Endothelial cell of umbilical vein (primary cell): ENCODE results near the gene GPHA2. TPM values are rescaled to one million over a fixed set of nuclear protein-coding genes. Genes with fewer than 3 reads are reported as not detected.

Experiments used
- BruUV-seq: library from RNA; stranded (reverse); fragments of 400-500 nt; replicated peaks from 2 replicates; lab custom pipeline; 2021; lab: Mats Ljungman, UMichigan
- CTCF ChIA-PET: fragments of 300-600, 350-600 bp; sonication (Branson Sonifier 250); formaldehyde crosslinking; loops from one replicate; lab custom pipeline; 2021; ENCODE audit warnings: antibody characterized with exemption, inconsistent platforms; lab: Charles Lee
- POLR2A ChIA-PET: fragments of 300-600, 350-600 bp; sonication (Branson Sonifier 250); formaldehyde crosslinking; loops from one replicate; lab custom pipeline; 2021; ENCODE audit warnings: antibody characterized with exemption, inconsistent platforms; lab: Charles Lee
- DNase-seq: peaks from one replicate; pipeline ENCODE4 v3.0.0-alpha.2; 2011; ENCODE audit warnings: low read depth, low spot score
- FAIRE-seq: peaks from 2 replicates; lab custom pipeline; 2011; peaks lifted over from hg19 to GRCh38; lab: Jason Lieb, UNC
- H2AFZ ChIP-seq: 2 replicates; pipeline ENCODE4 v1.6.0; 2012; ENCODE audit warnings: low read depth, low read length, control low read depth, inconsistent platforms
- H3K27ac ChIP-seq: 2 replicates; pipeline ENCODE4 v1.5.1; 2011; ENCODE audit warnings: low read depth, mild to moderate bottlenecking, control low read depth, low read length, moderate library complexity; ENCODE audit not compliant: insufficient read depth
- H3K27me3 ChIP-seq, 2 experiments: 2 replicates each; pipeline versions ENCODE4 v1.6.0 to v1.6.1; 2011; ENCODE audit warnings: low read length in 2 of 2, mixed read lengths in 1 of 2; ENCODE audit not compliant: control insufficient read depth in 2 of 2, insufficient read depth in 2 of 2
- H3K36me3 ChIP-seq, 2 experiments: 2 replicates in 1 of 2; 3 replicates in 1 of 2; pipeline ENCODE4 v1.5.1; 2011; ENCODE audit warnings: low read length in 2 of 2, mild to moderate bottlenecking in 1 of 2, moderate library complexity in 1 of 2; ENCODE audit not compliant: control insufficient read depth in 2 of 2, insufficient read depth in 2 of 2; ENCODE audit errors: extremely low read depth in 1 of 2
- H3K4me1 ChIP-seq: 3 replicates; pipeline ENCODE4 v1.5.1; 2011; ENCODE audit warnings: mild to moderate bottlenecking, low read length; ENCODE audit not compliant: control insufficient read depth, insufficient read depth; ENCODE audit errors: extremely low read depth
- H3K4me2 ChIP-seq: 2 replicates; pipeline ENCODE4 v1.6.1; 2011; ENCODE audit warnings: low read length, control low read depth, mixed read lengths; ENCODE audit not compliant: insufficient read depth
- H3K4me3 ChIP-seq, 3 experiments: fragments of 200-600 bp in 1 of 3; sonication (generic), shearing (Covaris generic) in 1 of 3; replicated peaks in 1 of 3; 2 replicates each; pipeline ENCODE4 v1.5.1; 2011 to 2016; ENCODE audit warnings: control low read depth in 3 of 3, low read length in 3 of 3, mild to moderate bottlenecking in 2 of 3, inconsistent platforms in 1 of 3, low read depth in 1 of 3, moderate library complexity in 1 of 3; ENCODE audit not compliant: insufficient read depth in 1 of 3
- H3K79me2 ChIP-seq: 2 replicates; pipeline ENCODE4 v1.6.0; 2012; ENCODE audit warnings: low read length, inconsistent platforms; ENCODE audit not compliant: control insufficient read depth, insufficient read depth
- H3K9ac ChIP-seq: replicated peaks from 2 replicates; pipeline ENCODE3; 2011; ENCODE audit warnings: low read length, control low read depth; ENCODE audit not compliant: insufficient read depth; ENCODE audit errors: extremely low read depth
- H3K9me1 ChIP-seq: replicated peaks from 3 replicates; pipeline ENCODE4 v1.6.0; 2011; ENCODE audit warnings: mild to moderate bottlenecking, low read length; ENCODE audit not compliant: control insufficient read depth, insufficient read depth; ENCODE audit errors: extremely low read depth
- H3K9me3 ChIP-seq: replicated peaks from 2 replicates; pipeline ENCODE4 v1.5.1; 2012; ENCODE audit warnings: low read length, inconsistent platforms; ENCODE audit not compliant: control insufficient read depth, insufficient read depth
- H4K20me1 ChIP-seq: replicated peaks from 2 replicates; pipeline ENCODE3; 2011; ENCODE audit warnings: mild to moderate bottlenecking, low read length; ENCODE audit not compliant: control insufficient read depth, insufficient read depth; ENCODE audit errors: extremely low read depth
- CTCF ChIP-seq, 2 donors: IDR thresholded peaks; 1 replicate in 1 of 2; 2 replicates in 1 of 2; pipeline ENCODE4 v1.5.1; 2011; ENCODE audit warnings: low read length in 2 of 2, mild to moderate bottlenecking in 2 of 2, moderate library complexity in 2 of 2, control low read depth in 1 of 2, inconsistent platforms in 1 of 2, low read depth in 1 of 2; ENCODE audit not compliant: insufficient read depth in 1 of 2; ENCODE audit errors: extremely low read depth in 1 of 2
- EZH2 ChIP-seq: IDR thresholded peaks from 2 replicates; pipeline ENCODE4 v1.6.1; 2012; ENCODE audit warnings: borderline replicate concordance, low read depth, mild to moderate bottlenecking, moderate library complexity, low read length, inconsistent platforms; ENCODE audit not compliant: severe bottlenecking
- FOS ChIP-seq: IDR thresholded peaks from 2 replicates; pipeline ENCODE4 v1.6.1; 2011; ENCODE audit warnings: mild to moderate bottlenecking, low read length, moderate library complexity, borderline replicate concordance; ENCODE audit not compliant: insufficient read depth
- MYC ChIP-seq: IDR thresholded peaks from one replicate; pipeline ENCODE4 v1.6.1; 2011; ENCODE audit warnings: mild to moderate bottlenecking, low read depth, low read length
- dilution Hi-C: fragments of 300-500 bp; cut with MboI; formaldehyde crosslinking; loops from one replicate; pipeline ENCODE4 v1.15.0; 2019; ENCODE audit warnings: low sequenced_read_pairs; ENCODE audit not compliant: extremely low pct_ligation_motif_present
- intact Hi-C: fragments of 100-400 bp; cut with micrococcal nuclease; formaldehyde crosslinking; loops from one replicate; pipeline ENCODE4 v1.10.0; 2022
- polyA plus RNA-seq, 4 experiments: library from polyadenylated mRNA; depleted of rRNA in 3 of 4; stranded (reverse) in 3 of 4; unstranded in 1 of 4; fragments of >200 nt; gene quantifications; 2 replicates each; pipeline versions ENCODE4 v1.2.1 to v1.2.3, GENCODE V29; 2011 to 2012; ENCODE audit warnings: missing spikeins in 1 of 4
- total RNA-seq: library from RNA; stranded (reverse); gene quantifications from 2 replicates; pipeline ENCODE4 v1.2.3, GENCODE V29; 2021
- TF ChIP-seq, protein P1 (sequence below): IDR thresholded peaks from 2 replicates; pipeline ENCODE4 v1.6.1; 2011; ENCODE audit not compliant: insufficient read depth, insufficient read length

GPHA2 gene
- total and polyA plus RNA-seq, 2 donors (not counting 3 experiments of a cell fraction or from before 2014, with no cell fraction given): not detected

- POLR2A ChIA-PET: no interaction called here
- peak; percentile 54 for DNase-seq
Measured at GRCh38 chr11:64918017-64918416, 17.7 kb downstream of the GPHA2 start.

More at GRCh38 chr11:64918017-64918416, 17.7 kb downstream of the GPHA2 start:
- dilution Hi-C loops: no loop called here
- no peaks in the 10 kb centered on the region for H3K9me1 ChIP-seq
- CTCF ChIA-PET: interaction anchor here (0.6 to 5.6 kb wide), 8 partner anchors 9 to 108 kb away, joined by 3 to 34 read pairs (median 4); partner anchors contain the start of genes ARL2 and BATF2
- H3K27ac ChIP-seq: peak overlapping the region; percentile 49
- H3K36me3 ChIP-seq: peaks cover 0 to 10% of the 10 kb centered on the region in 2 experiments
- no peaks in the 10 kb centered on the region for H4K20me1 ChIP-seq
- H3K9ac ChIP-seq: peak overlapping the region; percentile 66
- no peaks in the 10 kb centered on the region for H3K9me3 ChIP-seq
- no peaks in the 10 kb centered on the region for H3K27me3 ChIP-seq
- H2AFZ ChIP-seq: peak overlapping the region; percentile 85
- TF ChIP-seq EZH2 (no peak), FOS (no peak), MYC (no peak), CTCF (IDR thresholded peaks at IDR 0.05; ENCODE audit: extremely low read depth in 1 of 2, insufficient read depth in 1 of 2, low read depth in 1 of 2, low read length in 2 of 2) (peak in 1 of 2 donors; percentile 2)
- TF ChIP-seq, protein P1, sequence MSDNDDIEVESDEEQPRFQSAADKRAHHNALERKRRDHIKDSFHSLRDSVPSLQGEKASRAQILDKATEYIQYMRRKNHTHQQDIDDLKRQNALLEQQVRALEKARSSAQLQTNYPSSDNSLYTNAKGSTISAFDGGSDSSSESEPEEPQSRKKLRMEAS: no peak
- H3K4me1 ChIP-seq: peaks cover 11% of the 10 kb centered on the region
- FAIRE-seq: peak; percentile 59
- intact Hi-C loops: loop anchor here (5.0 kb wide), 2 partner anchors 54 to 194 kb away; partner anchors contain the start of genes MAJIN and TM7SF2
- H3K4me3 ChIP-seq: peak overlapping the region in 2 of 3 experiments; percentile 29 to 72
- BruUV-seq: no TSS peak
- H3K79me2 ChIP-seq: peaks cover 7% of the 10 kb centered on the region
- peak overlapping the region; percentile 95 for H3K4me2 ChIP-seq
